Upper lobe of left lung (tissue), 6 donors: ENCODE measurements around the gene DYSF. TPM values are rescaled to one million over a fixed set of nuclear protein-coding genes. Genes with fewer than 3 reads are reported as not detected.

ENCODE experiments used
- ATAC-seq, 2 donors: fragments of 200-7000 bp; cut with Tn5 transposase; one replicate each; pipeline ENCODE4 v1.9.1; 2022; ENCODE audit warnings: mild to moderate bottlenecking in 2 of 2, moderate library complexity in 2 of 2; ENCODE audit not compliant: low FRiP score in 2 of 2
- DNase-seq, 2 donors: peaks; one replicate each; pipeline ENCODE4 v3.0.0-alpha.2; 2019 to 2020
- H3K27ac ChIP-seq, 4 donors: fragments of 200-600 bp; sonication (generic); one replicate each; pipeline ENCODE4 v1.5.1; 2016 to 2019
- H3K27me3 ChIP-seq, 4 donors: fragments of 200-600 bp; sonication (generic); one replicate each; pipeline ENCODE4 v1.5.1; 2017 to 2019
- H3K36me3 ChIP-seq, 4 donors: fragments of 200-600 bp; sonication (generic); one replicate each; pipeline ENCODE4 v1.5.1; 2016 to 2019
- H3K4me1 ChIP-seq, 4 donors: fragments of 200-600 bp; sonication (generic); one replicate each; pipeline ENCODE4 v1.5.1; 2018 to 2019
- H3K4me3 ChIP-seq, 4 donors: fragments of 200-600 bp; sonication (generic); one replicate each; pipeline ENCODE4 v1.5.1; 2017 to 2019; ENCODE audit warnings: mild to moderate bottlenecking in 2 of 4, moderate library complexity in 1 of 4
- H3K9me3 ChIP-seq, 4 donors: fragments of 200-600 bp; sonication (generic); one replicate each; pipeline ENCODE4 v1.5.1; 2018 to 2019
- CTCF ChIP-seq, 6 experiments: fragments of 450-650 bp in 4 of 6; fragments of 200-600 bp in 2 of 6; sonication (generic) in 2 of 6; IDR thresholded peaks; one replicate each; pipeline ENCODE4 v1.5.1; 2016 to 2019; ENCODE audit warnings: antibody characterized with exemption in 6 of 6
- EP300 ChIP-seq, 4 donors: sonication (generic); formaldehyde crosslinking; IDR thresholded peaks; one replicate each; pipeline ENCODE4 v1.5.1; 2017; ENCODE audit warnings: antibody characterized with exemption in 4 of 4, control low read depth in 2 of 4
- POLR2A ChIP-seq, 4 donors: fragments of 450-650 bp; IDR thresholded peaks; one replicate each; pipeline ENCODE4 v1.5.1; 2016 to 2017; ENCODE audit warnings: antibody characterized with exemption in 4 of 4, mild to moderate bottlenecking in 2 of 4
- POLR2AphosphoS5 ChIP-seq, 2 donors: sonication (generic); formaldehyde crosslinking; IDR thresholded peaks; one replicate each; pipeline ENCODE4 v1.5.1; 2017; ENCODE audit warnings: antibody characterized with exemption in 2 of 2
- whole genome bisulfite sequencing, 2 donors: methylation state at CpG; one replicate each; pipeline ENCODE4 v1.1.5; 2017 to 2018; 5-methylcytosine and 5-hydroxymethylcytosine counted together
- total RNA-seq, 6 donors: library from RNA; depleted of rRNA in 4 of 6; stranded (reverse); fragments of >200 nt in 4 of 6; gene quantifications; one replicate each; pipeline versions ENCODE4 v1.1.0 to v1.2.1, GENCODE V29; 2016 to 2021
- donor health status: DM: no; HTN: no; CAD: no; lungs with moderate emphysema.
- donor health status: DM: no; HTN: yes; CAD: no; lungs with severe emphysema.

DYSF gene
- total RNA-seq, 6 donors from 2014 or later: 17.5 to 72.7 (median 42.7) TPM

GRCh38 chr2:71609029-71609428 is 155.7 kb downstream of the DYSF start:
- 20 to 40% methylated on average over 1 of the region's 1 CpG for WGBS, 2 donors
- no peaks in the 10 kb centered on the region for H3K9me3 ChIP-seq
- no peak overlapping the region for H3K4me3 ChIP-seq
- DNase-seq (peak in 1 of 2 donors; percentile 18), ATAC-seq (no peak)
- peaks cover 0 to 30% (median 10%) of the 10 kb centered on the region in 4 donors for H3K36me3 ChIP-seq
- H3K4me1 ChIP-seq: peaks cover 11 to 25% (median 18%) of the 10 kb centered on the region in 4 donors
- H3K27ac ChIP-seq: no peak overlapping the region
- TF ChIP-seq POLR2A (IDR thresholded peaks at IDR 0.05) (no peak), POLR2AphosphoS5 (IDR thresholded peaks at IDR 0.05) (no peak), EP300 (IDR thresholded peaks at IDR 0.05) (no peak), CTCF (IDR thresholded peaks at IDR 0.05) (no peak)
- no peaks in the 10 kb centered on the region for H3K27me3 ChIP-seq

DNA sequence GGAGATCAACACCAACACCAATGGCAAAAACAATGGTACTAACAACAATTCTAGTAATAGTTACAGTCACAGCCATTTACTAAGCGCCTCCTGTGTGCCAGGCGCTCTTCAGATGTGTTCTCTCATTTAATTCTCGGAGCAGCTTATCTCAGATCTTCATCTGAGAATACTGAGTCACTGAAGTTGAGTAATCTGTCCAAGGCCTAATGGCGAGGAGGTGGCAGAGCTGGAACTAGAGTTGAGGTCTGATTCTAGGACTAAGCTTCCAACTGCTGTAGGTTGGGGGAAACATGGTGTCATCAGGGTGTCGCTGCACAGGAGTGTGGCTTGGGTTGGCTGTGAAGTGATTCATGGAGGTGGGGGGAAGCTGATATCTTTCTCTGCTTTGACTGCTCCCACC is 156.1 kb downstream of the DYSF start:
- ATAC-seq: no peak
- H3K36me3 ChIP-seq: peaks cover 0 to 30% (median 10%) of the 10 kb centered on the region in 4 donors
- H3K4me1 ChIP-seq: peaks cover 11 to 25% (median 18%) of the 10 kb centered on the region in 4 donors
- TF ChIP-seq CTCF (IDR thresholded peaks at IDR 0.05): no peak
- TF ChIP-seq POLR2A (IDR thresholded peaks at IDR 0.05): no peak
- DNase-seq: peak in 1 of 2 donors; percentile 12
- no peak overlapping the region for H3K27ac ChIP-seq
- H3K4me3 ChIP-seq: no peak overlapping the region
- no peaks in the 10 kb centered on the region for H3K27me3 ChIP-seq
- H3K9me3 ChIP-seq: no peaks in the 10 kb centered on the region
- WGBS, 2 donors: 82 to 86% methylated on average over 5 of the region's 5 CpGs

DNA sequence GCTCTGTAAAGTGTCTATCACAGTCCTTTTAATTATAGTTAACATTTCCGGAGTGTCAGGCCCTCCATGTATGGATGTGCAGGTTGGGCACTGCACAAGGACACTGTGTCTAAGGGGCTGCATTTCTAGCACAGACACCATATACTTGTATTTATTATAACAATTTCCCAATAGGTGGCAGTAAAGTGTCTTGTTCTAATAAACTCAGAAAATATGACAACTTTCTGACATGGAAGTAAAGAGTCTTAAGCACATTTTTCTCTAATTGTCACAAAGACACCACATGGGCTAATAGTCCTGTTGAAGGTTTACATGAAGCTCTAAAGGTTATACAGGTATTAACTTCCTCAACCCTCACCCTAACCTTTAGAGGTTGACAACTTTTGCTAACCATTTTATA is 156.6 kb downstream of the DYSF start:
- Histone ChIP-seq H3K27ac (no peak overlapping the region), H3K27me3 (no peaks in the 10 kb centered on the region), H3K4me1 (peaks cover 14 to 24% (median 19%) of the 10 kb centered on the region in 4 donors), H3K36me3 (peaks cover 0 to 30% (median 10%) of the 10 kb centered on the region in 4 donors), H3K9me3 (no peaks in the 10 kb centered on the region), H3K4me3 (no peak overlapping the region)
- peak in 1 of 2 donors; percentile 36 for ATAC-seq
- TF ChIP-seq EP300 (IDR thresholded peaks at IDR 0.05): no peak
- TF ChIP-seq CTCF (IDR thresholded peaks at IDR 0.05): peak in 3 of 6 experiments; percentile 17 to 23 (median 23)
- peak in 1 of 2 donors; percentile 7 for DNase-seq
- WGBS, 2 donors: 76 to 93% methylated on average over 1 of the region's 1 CpG

- peak overlapping the region in 1 of 4 donors; percentile 44 for H3K27ac ChIP-seq
- no peaks in the 10 kb centered on the region for H3K9me3 ChIP-seq
- peaks cover 14 to 24% (median 23%) of the 10 kb centered on the region in 4 donors for H3K4me1 ChIP-seq
- H3K36me3 ChIP-seq: peaks cover 0 to 30% (median 10%) of the 10 kb centered on the region in 4 donors
- H3K4me3 ChIP-seq: no peak overlapping the region
- no peaks in the 10 kb centered on the region for H3K27me3 ChIP-seq
- ATAC-seq (no peak), DNase-seq (peak in 1 of 2 donors; percentile 5)
- WGBS, 2 donors: 86 to 91% methylated on average over 7 of the region's 7 CpGs
- TF ChIP-seq CTCF (IDR thresholded peaks at IDR 0.05) (no peak), POLR2AphosphoS5 (IDR thresholded peaks at IDR 0.05) (no peak), POLR2A (IDR thresholded peaks at IDR 0.05) (no peak), EP300 (IDR thresholded peaks at IDR 0.05) (no peak)
Observed at GRCh38 chr2:71610671-71611070, 157.3 kb downstream of the DYSF start.

DNA sequence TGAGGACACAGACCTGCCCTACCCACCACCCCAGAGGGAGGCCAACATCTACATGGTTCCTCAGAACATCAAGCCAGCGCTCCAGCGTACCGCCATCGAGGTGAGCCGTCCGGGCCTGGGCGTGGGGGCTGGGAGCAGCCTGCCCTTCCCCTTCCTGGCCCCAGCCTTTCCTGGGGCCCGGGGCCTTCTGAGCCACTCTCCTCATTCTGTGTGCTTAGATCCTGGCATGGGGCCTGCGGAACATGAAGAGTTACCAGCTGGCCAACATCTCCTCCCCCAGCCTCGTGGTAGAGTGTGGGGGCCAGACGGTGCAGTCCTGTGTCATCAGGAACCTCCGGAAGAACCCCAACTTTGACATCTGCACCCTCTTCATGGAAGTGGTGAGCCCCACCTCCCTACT is 157.9 kb downstream of the DYSF start:
- Histone ChIP-seq H3K4me3 (no peak overlapping the region), H3K9me3 (no peaks in the 10 kb centered on the region), H3K4me1 (peaks cover 18 to 26% (median 22%) of the 10 kb centered on the region in 4 donors), H3K27me3 (no peaks in the 10 kb centered on the region), H3K27ac (peak overlapping the region in 1 of 4 donors; percentile 44), H3K36me3 (peaks cover 0 to 30% (median 10%) of the 10 kb centered on the region in 4 donors)
- WGBS, 2 donors: 83 to 88% methylated on average over 8 to 12 of the region's 12 CpGs
- no peak for TF ChIP-seq CTCF (IDR thresholded peaks at IDR 0.05)
- no peak for TF ChIP-seq POLR2AphosphoS5 (IDR thresholded peaks at IDR 0.05)
- no peak for TF ChIP-seq EP300 (IDR thresholded peaks at IDR 0.05)
- no peak for TF ChIP-seq POLR2A (IDR thresholded peaks at IDR 0.05)
- DNase-seq (peak in 1 of 2 donors; percentile 15), ATAC-seq (no peak)
